Kidney epithelial cell (primary cell): ENCODE data around the gene HLA-DMB. TPM values are rescaled to one million over a fixed set of nuclear protein-coding genes. Genes with fewer than 3 reads are reported as not detected.

Experiments used
- DNase-seq: peaks from one replicate; pipeline ENCODE4 v3.0.0-alpha.2; 2010; ENCODE audit warnings: low read depth
- H3K27me3 ChIP-seq: 2 replicates; pipeline ENCODE4 v1.6.0; 2011; ENCODE audit warnings: low read length; ENCODE audit not compliant: control insufficient read depth, insufficient read depth
- H3K36me3 ChIP-seq: 2 replicates; pipeline ENCODE4 v1.5.1; 2011; ENCODE audit warnings: low read length; ENCODE audit not compliant: control insufficient read depth, insufficient read depth
- H3K4me3 ChIP-seq: 2 replicates; pipeline ENCODE4 v1.5.1; 2011; ENCODE audit warnings: low read depth, mild to moderate bottlenecking, control low read depth, low read length
- CTCF ChIP-seq: IDR thresholded peaks from 2 replicates; pipeline ENCODE4 v1.5.1; 2011; ENCODE audit warnings: mild to moderate bottlenecking, moderate library complexity, low read length, control low read depth, inconsistent platforms; ENCODE audit not compliant: insufficient read depth, poor library complexity, severe bottlenecking
- total RNA-seq: library from RNA; depleted of rRNA; stranded (reverse); fragments of >200 nt; gene quantifications from 2 replicates; pipeline ENCODE4 v1.2.3, GENCODE V29; 2015

The HLA-DMB gene
- total RNA-seq: 1.0 and 2.3 TPM in 2 replicates

GRCh38 chr6:32940656-32941213 is at the start of gene HLA-DMB:
Gene HLA-DMB (minus strand): TSS chr6:32941028. CDS start chr6:32940807, 221 bp downstream.
- Histone ChIP-seq H3K27me3 (peaks cover 28% of the 10 kb centered on the region), H3K36me3 (no peaks in the 10 kb centered on the region), H3K4me3 (peak within 1 kb of the TSS; percentile 39)
- TF ChIP-seq CTCF: no peak
- peak; percentile 72 for DNase-seq

- Histone ChIP-seq H3K4me3 (no peak overlapping the region), H3K27me3 (no peaks in the 10 kb centered on the region), H3K36me3 (no peaks in the 10 kb centered on the region)
- no peak for TF ChIP-seq CTCF
- DNase-seq: no peak
These were observed 48.5 kb upstream of the HLA-DMB start for GRCh38 chr6:32989368-32989767.

DNA sequence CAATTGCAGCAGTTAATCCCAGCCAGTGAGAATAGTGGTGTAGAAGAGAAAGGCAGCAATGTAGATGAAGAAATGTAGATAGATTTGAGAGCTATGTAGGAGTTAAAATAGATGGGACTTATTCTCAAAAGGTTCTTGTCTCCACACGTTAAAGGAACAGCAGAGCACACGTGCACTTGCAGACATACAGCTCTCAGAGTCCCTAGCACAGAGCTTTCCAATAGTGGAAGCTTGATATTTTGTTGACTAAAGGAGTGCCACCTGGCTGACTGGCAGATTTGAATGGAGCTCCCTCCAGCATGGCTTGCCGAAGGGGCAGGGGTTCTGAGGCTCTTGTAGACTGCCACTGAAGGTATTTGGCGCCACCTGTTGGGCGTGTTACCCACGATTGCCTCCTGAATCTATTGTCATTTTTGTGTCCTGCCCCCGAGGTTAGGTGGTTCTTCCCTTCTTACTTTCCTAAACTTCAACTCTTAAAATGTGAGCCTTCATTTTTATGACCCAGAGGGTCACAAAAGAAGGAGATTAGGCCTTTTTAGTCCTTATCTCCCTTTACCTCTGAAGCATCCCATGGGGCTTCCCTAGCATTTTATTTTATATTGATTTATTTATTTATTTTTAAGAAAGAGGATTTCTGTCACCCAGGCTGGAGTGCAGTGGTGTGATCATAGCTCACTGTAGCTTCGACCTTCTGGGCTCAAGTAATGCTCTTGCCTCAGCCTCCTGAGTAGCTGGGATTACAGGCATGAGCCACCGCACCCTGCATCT is 44.0 kb upstream of the HLA-DMB start:
- TF ChIP-seq CTCF: peak; percentile 84

GRCh38 chr6:32983964-32984621 is 43.3 kb upstream of the HLA-DMB start:
- peaks cover 4% of the 10 kb centered on the region for H3K36me3 ChIP-seq
- no peak overlapping the region for H3K4me3 ChIP-seq
- no peak for DNase-seq
- no peaks in the 10 kb centered on the region for H3K27me3 ChIP-seq
- TF ChIP-seq CTCF: no peak

More for the DNA sequence above, 44.0 kb upstream of the HLA-DMB start:
- no peak overlapping the region for H3K4me3 ChIP-seq
- no peaks in the 10 kb centered on the region for H3K27me3 ChIP-seq
- H3K36me3 ChIP-seq: peaks cover 1% of the 10 kb centered on the region
- peak; percentile 55 for DNase-seq

DNA sequence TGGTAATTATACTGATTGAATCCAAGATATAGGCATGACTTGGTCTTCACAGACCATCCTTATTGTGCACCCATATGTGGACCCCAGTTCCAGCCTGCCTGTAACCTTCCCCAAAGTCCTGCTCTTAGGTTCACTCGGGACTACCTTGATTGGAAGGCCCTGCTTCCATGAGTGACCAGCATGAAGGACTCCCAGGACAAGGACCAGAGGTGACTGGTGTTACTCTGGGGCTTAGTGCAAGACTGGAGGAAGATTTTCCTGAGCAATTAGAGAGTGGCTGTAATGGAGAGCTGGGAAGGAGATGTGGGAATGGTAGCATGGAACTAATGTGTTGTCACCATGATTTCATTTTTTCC is 42.6 kb upstream of the HLA-DMB start:
- no peak for DNase-seq
- TF ChIP-seq CTCF: no peak
- no peaks in the 10 kb centered on the region for H3K27me3 ChIP-seq
- peaks cover 4% of the 10 kb centered on the region for H3K36me3 ChIP-seq
- H3K4me3 ChIP-seq: no peak overlapping the region
